ENCODE measurements around the gene ZNF583. TPM values are rescaled to one million over a fixed set of nuclear protein-coding genes. Genes with fewer than 3 reads are reported as not detected.

Gene ZNF583
- 1 to 10 TPM; 9.0 to 9.5 (median 9.3) TPM for polyA plus RNA-seq (ENCODE audit: insufficient read length in 3 of 3)

DNA sequence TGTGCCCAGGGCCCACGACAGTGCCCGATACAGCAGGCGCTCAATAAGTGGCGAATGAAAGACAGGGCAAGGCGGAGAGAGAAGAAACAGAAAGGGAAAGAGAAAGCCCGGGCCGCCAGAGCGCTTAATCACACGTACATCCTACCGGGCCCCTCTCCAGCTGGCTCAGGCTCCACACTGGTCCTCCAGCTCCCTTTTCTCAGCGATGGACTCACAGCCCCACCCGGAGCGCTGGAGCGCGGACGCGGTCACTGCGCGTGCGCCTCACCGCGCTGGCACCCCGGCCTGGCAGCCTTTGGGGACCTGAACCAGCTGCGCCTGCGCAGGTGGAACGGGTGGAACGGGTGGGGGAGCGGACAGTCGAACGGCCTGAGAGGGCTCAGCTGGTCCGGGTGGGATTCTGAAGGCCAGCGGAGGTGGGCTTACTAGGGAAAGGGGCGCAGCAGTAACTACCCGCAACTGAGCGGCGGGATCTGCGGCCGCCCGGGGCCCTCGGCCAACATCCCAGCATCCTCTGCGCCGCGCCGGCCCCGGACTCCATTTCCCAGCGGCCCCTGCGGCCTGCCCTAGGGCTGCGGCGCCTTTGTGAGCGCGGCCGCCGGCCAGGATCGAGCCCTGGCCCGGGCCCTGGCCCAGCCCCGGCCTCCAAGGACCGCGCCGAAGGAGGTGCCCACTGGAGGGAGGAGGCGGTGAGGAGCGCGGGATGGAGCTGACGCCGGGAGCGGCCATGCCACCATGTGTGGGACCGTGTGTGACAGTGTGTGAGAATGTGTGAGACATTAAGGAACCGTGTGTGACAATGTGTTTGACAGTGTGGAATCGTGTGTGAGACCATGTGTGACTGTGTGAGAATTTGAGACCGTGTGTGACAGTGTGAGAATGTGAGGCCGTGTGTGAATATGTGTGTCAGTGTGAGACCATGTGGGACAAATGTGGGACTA lies at the start of gene ZNF583:
TSS of gene ZNF583 (plus strand) at position 569 of the 941 bp plus-strand sequence. CDS start 2,783 bp downstream, outside the sequence.
- peak; percentile 89 to 92 (median 90) for DNase-seq (ENCODE audit: low read depth in 3 of 3, low spot score in 2 of 3)

DNA sequence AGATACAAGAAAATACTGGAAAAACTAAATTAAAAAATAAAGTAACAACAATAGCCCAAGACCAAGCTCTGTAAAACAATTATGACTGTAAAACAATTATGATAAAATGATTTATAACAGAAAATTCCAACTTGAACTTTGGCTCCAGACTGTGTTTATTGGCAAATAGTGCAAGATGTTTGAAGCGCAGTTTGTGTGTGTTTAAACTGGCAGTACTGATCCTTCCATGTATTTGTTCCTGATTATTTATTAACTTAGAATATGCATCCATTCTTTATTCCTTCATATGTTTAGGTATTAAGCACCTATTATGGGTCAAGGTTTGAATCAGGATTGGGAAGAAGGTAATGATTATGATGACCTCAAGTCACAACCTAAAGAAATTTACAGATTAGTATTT lies 48.6 kb upstream of the ZNF583 start:
- no peak for DNase-seq (ENCODE audit: low read depth in 3 of 3, low spot score in 2 of 3)

DNA sequence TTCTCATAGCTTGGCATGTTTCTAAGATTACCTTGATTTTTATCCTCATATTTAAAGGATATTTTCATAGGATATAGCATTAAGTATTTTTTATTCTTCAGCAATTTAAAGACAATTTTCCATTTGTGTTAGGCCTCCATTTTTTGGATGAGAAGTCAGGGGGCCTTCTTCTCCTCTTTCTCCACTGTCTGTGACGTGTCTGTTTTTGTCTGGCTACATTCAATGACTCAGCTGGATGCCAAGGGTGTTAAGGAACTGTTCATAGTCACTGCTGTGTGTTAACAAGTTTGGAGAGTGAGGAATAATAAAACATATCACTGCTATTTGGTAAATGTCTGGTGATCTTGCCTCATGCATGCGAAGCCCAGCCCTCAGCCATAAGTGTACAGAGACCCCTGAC lies 47.2 kb upstream of the ZNF583 start:
- DNase-seq (ENCODE audit: low read depth in 3 of 3, low spot score in 2 of 3): no peak

DNA sequence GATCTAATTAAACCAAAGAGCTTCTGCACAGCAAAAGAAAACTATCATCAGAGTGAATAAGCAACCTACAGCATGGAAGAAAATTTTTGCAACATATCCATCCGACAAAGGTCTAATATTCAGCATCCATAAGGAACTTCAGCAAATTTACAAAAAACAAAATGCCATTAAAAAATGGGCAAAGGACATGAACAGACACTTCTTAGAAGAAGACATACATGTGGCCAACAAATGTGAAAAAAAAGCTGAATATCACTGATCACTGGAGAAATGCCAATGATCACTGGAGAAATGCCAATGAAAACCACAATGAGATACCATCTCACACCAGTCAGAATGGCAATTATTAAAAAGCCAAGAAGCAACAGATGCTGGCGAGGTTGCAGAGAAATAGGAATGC lies 43.3 kb upstream of the ZNF583 start:
- no peak for DNase-seq (ENCODE audit: low read depth in 3 of 3, low spot score in 2 of 3)

DNA sequence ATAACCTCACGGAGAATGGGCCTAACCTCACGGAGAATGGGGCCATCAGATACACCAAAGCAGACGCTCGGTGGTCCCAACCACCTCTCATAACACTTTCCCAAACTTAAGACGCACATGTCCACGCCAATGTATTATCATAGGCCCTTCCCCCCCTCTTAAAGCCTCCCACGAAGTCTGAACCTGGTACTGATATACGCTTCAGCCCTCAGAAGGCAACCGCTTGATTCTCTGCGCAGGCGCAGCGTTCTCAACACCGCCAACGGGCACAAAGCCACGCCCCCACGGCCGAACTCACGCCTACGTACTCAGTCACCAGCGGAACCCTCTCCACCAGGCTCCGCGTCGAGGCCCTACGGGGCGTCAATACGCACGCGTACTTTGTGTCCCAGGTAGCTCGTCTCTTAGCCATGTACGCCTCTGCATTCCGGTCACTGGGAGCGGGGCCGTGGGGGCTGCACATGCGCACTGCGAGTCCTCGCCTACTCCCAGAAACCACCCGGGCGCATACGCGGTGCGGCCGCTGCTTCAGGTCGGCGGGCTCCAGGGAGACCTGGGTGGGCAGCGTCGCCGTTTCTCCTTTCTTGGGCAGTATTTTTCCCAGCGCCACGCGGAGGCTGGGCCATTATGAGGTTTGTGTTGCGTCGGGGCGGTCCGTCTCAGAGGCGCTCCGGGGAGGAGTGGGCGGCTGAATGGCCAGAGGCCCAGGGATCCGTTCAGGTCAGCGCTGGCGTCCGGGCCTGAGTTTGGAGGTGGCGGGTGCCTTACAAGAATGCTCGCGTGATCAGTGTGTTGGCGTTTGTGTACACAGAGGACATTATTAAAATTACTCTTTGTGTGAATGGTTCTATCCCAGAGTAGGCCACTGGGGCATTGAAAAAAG lies 36.1 kb upstream of the ZNF583 start:
- peak; percentile 81 to 93 (median 88) for DNase-seq (ENCODE audit: low read depth in 3 of 3, low spot score in 2 of 3)

DNA sequence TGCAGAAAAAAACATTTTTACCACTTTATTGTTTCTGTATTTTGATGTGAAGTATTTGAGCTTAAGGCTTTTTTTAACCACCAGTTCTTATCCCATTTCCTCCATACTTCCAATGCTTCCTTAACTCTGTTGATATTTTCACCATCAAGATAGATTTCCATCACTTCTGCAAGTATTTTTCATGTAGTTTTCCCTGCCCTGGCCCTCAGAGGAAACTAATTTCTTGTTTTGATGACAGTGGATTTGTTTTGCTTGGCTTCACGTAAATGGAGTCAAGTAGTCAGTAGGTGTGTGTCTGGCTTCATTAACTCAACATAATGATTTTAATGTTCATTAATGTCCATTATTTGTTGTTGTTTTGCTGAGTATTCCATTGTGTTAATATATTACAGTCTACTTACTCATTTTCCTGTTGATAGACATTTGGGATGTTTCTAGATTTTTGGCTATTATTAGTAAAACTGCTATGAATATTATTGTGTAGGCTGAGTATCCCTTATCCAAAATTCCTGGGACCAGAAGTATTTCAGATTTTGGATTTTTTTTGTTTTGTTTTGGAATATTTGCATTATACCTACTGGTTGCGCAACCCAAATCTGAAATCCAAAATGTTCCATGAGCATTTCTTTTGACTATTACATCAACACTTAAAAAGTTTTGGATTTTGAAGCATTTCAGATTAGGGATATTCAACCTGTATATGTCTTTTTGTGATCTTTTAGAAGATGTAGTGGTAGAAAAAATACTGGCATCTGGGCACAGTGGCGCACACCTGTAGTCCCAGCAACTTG lies 34.1 kb upstream of the ZNF583 start:
- DNase-seq (ENCODE audit: low read depth in 3 of 3, low spot score in 2 of 3): no peak

DNA sequence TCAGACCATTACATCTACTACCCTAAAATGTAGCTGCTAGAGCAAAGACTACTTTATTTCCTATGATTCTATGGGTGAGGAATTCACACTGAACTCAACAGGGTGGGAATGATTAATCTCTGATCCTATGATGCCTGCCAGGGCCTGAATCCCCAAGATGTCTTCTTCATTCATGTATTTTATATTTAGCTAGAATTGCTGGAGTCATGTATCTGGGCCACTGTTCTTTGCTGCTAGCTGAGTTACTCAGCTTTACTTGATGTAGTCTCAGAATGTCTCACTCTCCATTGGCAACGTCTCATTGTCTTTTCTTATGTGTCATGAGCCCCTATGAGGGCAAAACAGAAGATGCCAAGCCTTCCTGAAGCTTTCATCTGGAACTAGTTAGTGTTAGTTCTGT lies 31.9 kb upstream of the ZNF583 start:
- DNase-seq (ENCODE audit: low read depth in 3 of 3, low spot score in 2 of 3): no peak

DNA sequence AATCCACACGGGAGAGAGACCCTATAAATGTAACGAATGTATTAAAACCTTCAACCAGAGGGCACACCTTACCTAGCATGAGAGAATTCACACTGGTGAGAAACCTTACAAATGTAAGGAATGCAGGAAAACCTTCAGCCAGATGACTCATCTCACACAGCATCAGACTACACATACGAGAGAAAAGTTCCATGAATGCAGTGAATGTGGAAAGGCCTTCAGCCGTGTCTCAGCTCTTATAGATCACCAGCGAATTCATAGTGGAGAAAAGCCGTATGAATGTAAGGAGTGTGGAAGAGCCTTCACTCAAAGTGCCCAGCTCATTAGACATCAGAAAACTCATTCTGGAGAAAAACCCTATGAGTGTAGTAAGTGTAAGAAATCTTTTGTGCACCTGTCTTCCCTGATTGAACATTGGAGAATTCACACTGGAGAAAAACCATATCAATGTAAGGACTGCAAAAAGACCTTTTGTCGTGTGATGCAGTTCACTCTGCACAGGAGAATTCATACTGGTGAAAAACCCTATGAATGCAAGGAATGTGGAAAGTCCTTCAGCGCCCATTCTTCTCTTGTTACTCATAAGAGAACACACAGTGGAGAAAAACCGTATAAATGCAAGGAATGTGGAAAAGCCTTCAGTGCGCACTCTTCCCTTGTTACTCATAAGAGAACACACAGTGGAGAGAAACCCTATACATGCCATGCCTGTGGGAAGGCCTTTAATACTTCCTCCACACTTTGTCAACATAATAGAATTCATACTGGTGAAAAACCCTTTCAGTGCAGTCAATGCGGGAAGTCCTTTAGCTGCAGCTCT lies 26.8 kb upstream of the ZNF583 start:
- DNase-seq (ENCODE audit: low read depth in 3 of 3, low spot score in 2 of 3): no peak

DNA sequence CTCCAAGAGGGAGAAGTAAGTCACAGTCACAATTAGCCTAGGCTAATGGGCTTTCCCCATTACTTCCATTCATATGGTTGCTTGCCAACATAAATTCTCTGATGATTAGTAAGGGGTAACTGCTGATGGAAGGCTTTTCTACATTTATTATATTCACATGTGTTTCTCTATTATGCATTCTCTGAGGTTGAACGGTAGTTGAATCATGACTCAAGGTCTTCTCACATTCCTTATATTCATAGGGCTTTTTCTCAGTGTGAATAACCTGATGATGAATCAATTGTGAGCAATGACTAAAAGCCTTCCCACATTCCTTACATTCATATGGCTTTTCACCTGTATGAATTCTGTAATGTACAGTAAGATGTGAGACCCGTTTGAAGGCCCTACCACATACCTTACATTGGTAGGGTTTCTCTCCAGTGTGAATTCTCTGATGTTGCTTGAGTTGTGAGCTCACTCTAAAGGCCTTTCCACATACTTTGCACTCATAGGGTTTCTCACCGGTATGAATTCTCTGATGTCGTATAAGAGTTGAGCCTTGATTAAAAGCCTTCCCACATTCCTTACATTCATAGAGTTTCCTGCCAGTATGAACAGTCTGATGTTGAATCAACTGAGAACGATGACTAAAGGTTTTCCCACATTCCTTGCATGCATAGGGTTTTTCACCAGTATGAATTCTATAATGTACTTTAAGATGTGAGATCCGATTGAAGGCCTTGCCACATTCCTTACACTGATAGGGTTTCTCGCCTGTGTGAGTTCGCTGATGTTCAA lies 20.1 kb upstream of the ZNF583 start:
- no peak for DNase-seq (ENCODE audit: low read depth in 3 of 3, low spot score in 2 of 3)

DNA sequence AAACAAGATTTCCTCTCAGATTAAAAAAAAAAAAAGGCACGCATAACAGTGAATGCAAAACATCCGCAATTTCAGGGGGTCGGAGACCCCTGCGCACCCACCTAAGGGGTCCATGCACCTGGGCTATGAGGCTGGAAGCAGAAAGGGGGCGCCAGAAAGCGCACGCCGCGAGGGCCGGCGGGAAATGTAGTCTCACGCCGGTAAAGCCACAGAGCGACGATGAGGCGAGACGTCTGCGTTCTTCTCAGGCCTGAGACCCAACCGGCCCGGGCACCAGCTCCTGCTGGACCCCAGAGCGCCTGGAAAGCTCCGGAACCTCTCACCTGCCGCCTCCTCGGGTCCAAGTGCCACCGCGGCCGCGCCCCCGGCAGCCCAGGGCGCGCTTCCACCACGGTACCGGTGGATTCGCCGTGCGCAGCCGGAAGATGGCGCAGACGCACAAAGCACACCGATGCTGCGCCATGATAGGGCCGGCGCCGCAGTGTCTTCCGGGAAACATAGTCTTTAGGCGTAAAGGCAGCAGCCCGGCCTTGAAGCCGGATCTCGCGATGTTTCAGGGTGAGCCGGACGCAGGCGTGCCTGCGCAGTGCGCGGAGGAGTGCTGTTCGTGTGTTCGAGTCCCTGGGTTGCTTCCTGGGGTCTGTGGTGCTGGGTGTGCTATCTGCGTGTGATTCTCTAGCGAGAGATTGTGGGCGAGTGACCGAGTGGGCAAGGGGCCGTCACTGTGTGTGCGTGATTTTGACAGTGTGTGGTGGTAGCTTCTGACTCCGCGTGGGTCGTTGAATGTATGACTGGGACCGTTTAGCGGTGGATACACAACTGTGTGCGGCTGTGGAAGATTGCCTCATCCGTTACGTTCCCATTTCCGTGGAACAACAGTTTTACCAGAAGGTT lies 10.8 kb upstream of the ZNF583 start, which contains the start of gene ZNF582:
TSS of gene ZNF582 (minus strand) at position 416 of the 894 bp plus-strand sequence. CDS start 1,782 bp downstream, outside the sequence.
- DNase-seq (ENCODE audit: low read depth in 3 of 3, low spot score in 2 of 3): peak; percentile 86 to 96 (median 91)

DNA sequence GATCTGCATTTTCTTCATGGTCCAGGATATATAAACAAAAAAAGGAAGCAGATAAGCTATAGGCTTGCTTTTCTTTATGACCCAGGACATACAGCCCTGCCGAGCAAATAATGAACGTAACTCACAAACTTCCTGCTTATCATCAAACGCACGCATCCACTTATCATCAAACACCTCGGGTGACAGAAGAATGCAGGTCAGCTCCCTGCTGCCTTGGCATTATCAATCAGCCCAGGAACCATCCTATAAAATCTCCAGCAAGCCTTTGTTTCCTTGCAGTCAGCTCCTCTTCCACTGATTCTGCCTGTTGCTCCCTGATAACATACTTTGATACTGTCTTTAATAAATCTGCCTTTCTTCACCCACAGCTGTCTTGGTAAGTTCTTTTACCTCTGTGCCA lies 5.3 kb upstream of the ZNF583 start:
- DNase-seq (ENCODE audit: low read depth in 3 of 3, low spot score in 2 of 3): no peak

DNA sequence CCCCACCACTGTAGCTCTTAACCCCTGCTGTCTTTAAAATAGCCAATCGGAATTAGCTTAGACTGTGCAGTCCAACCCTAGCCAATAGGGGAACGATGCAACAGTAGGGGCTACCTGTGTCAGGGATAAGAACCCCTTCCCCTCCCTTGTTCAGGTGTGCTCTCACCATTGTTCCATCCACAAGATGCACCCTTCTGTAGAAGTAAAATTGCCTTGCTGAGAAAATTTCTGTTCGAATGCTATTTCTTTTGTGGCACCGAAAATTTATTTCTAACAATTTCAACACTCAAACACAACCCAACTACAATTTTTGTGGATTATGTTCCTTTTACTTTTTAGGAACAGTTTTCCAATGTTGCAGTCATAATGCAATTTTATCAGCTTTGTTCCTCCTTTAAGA lies 3.6 kb upstream of the ZNF583 start:
- no peak for DNase-seq (ENCODE audit: low read depth in 3 of 3, low spot score in 2 of 3)

DNA sequence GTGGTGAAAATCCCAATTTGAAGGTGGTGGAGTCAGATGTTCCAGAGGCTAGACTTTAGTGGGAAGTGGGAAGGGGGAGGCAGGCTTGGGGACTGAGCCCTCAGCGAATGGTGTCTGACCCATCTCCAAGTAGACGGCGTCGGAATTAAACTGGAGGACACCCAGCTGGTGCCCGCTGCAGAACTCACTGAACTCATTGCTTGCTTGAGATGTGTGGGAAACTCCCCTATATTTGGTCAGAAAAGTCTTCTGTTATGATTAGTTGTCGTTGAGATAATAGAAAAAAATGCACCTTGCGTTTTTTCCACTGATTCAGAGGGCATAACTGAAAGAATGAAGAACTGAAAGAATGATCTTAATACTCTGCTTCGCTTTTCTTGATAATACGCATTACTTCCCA lies 871 bp upstream of the ZNF583 start:
- DNase-seq (ENCODE audit: low read depth in 3 of 3, low spot score in 2 of 3): no peak

DNA sequence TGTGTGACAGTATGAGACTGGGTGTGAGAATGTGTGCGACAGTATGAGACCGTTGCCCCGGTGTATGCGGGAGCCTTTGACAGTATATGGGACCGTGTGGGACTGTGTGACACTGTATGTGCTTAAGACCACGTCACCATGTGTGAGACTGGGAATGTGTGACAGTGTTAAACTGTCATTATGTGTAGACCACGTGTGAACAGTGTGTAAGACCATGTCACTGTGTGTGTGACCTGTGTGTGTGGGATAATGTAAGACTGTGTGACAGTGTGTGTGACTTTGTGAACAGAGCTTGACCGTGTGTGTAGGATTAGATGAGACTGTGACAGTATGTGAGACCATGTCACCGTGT lies 549 bp downstream of the ZNF583 start:
- no peak for DNase-seq (ENCODE audit: low read depth in 3 of 3, low spot score in 2 of 3)

DNA sequence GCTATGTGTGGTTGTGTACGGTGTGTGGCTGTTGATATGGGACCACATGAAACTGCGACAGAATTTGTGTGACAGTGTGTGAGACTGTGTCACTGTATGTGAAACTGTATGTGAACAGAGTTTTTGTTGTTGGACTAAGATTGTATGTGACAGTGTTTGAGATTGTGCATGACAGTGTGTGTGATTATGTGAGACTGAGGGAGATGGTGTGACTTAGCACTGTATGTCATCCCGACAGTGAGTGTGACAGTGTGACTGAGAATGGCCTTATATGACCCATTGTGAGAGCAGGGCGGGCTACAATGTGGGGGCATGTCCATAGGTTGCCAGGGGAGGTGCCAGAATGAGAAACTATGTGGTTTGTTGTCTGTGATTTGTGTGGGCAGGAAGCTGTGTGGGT lies 930 bp downstream of the ZNF583 start:
- DNase-seq (ENCODE audit: low read depth in 3 of 3, low spot score in 2 of 3): no peak

DNA sequence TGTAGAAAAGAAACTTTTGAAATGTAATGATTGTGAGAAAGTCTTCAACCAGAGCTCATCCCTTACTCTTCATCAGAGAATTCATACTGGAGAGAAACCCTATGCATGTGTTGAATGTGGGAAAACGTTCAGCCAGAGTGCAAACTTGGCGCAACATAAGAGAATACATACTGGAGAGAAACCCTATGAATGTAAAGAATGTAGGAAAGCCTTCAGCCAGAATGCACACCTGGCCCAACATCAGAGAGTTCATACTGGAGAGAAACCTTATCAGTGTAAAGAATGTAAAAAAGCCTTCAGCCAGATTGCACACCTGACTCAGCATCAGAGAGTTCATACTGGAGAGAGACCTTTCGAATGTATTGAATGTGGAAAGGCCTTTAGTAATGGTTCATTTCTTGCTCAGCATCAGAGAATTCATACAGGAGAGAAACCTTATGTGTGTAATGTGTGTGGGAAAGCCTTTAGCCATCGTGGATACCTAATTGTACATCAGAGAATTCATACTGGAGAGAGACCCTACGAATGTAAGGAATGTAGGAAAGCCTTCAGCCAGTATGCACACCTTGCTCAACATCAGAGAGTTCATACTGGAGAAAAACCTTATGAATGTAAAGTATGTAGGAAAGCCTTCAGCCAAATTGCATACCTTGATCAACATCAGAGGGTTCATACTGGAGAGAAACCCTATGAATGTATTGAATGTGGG lies 19.3 kb downstream of the ZNF583 start:
- no peak for DNase-seq (ENCODE audit: low read depth in 3 of 3, low spot score in 2 of 3)

DNA sequence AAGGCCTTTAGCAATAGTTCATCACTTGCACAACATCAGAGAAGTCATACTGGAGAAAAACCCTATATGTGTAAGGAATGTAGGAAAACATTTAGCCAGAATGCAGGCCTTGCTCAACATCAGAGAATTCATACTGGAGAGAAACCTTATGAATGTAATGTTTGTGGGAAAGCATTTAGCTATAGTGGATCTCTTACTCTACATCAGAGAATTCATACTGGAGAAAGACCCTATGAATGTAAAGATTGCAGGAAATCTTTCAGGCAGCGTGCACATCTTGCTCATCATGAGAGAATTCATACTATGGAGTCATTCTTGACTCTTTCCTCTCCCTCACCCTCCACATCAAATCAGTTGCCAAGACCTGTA lies 19.8 kb downstream of the ZNF583 start:
- DNase-seq (ENCODE audit: low read depth in 3 of 3, low spot score in 2 of 3): no peak
